G401 (cell line): ENCODE results near the gene HHIPL1. TPM values are rescaled to one million over a fixed set of nuclear protein-coding genes. Genes with fewer than 3 reads are reported as not detected.

Source experiments
- DNase-seq: peaks from one replicate; pipeline ENCODE4 v3.0.0-alpha.2; 2015; ENCODE audit warnings: low spot score
- in situ Hi-C: cut with HindIII; loops from 2 replicates; pipeline ENCODE4 v1.10.0; 2016; ENCODE audit warnings: low sequenced_read_pairs, mixed read lengths
- total RNA-seq: library from RNA; depleted of rRNA; stranded (reverse); fragments of >200 nt; shearing (Covaris generic); gene quantifications from 2 replicates; pipeline ENCODE4 v1.2.3, GENCODE V29; 2014; rRNA removed

HHIPL1 gene
- total RNA-seq, 1 experiment from 2014 or later, result 0.20 TPM

DNA sequence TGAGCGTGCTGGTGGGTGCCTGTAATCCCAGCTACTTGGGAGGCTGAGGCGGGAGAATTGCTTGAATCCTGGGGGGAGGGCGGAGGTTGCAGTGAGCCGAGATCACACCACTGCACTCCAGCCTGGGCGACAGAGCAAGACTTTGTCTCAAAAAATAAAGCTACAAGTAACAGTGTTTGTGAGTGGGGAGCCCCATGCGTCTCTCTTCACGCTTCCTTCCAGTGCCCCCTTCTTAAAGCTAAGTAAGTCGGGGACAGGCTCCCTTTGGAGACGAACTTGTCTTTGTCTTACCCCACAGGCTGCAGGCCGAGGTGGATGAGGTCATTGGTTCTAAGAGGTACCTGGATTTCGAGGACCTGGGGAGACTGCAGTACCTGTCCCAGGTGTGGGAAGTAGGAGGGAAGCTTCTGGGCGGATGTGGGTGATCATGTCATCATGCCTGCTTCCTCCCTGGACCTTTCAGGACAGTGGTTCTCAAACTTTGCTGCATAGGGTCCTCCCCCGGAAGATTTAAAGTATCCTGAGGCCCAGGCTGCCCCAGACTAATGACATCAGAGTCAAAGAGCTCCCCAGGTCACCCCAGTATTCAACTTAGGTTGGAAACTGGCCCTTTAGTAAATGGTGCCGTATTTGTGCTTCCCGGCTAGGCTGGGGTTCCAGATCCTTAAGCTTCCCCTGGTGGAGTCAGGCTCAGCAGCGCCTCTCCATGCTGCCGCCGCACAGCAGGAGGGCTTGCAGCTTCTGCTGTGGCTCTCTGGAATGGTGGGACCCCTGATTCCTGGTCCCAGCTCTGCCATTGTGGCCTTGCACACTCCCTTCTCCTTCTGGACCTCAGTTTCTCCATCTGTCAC is 76.2 kb downstream of the HHIPL1 start:
- in situ Hi-C loops, result no loop called here

DNA sequence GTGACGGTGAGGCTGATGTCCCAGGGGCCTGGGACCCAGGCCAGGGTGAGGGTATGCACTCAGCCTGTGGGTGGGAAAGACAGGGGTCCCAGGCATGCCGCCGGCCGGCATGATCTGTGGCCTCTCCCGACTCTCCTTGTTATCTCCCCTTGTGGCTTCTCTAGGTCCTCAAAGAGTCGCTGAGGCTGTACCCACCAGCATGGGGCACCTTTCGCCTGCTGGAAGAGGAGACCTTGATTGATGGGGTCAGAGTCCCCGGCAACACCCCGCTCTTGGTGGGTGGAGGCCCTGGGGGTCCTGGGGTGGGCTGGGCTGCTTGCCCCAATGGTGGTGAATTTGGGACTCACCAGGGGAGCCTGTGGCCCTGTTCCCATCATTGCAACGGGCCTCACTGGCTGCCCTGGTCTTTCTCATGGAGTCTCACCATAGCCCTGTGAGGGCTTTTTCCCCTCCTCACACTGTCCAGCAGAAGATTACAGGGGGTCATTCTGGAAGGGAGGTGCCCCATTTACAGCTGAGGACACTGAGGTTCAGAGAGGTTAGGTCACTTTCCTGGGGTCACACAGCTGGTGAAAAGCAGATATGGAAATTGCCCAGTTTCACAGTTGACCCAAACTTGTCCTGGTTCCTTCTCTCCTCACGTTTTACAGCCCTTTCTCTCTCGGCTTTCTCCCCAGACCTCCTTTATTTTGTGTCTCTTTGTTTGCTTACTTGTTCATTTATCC is 77.0 kb downstream of the HHIPL1 start:
- in situ Hi-C loops, result no loop called here
- DNase-seq, result no peak

More for the DNA sequence above, 76.2 kb downstream of the HHIPL1 start:
- no peak for DNase-seq

DNA sequence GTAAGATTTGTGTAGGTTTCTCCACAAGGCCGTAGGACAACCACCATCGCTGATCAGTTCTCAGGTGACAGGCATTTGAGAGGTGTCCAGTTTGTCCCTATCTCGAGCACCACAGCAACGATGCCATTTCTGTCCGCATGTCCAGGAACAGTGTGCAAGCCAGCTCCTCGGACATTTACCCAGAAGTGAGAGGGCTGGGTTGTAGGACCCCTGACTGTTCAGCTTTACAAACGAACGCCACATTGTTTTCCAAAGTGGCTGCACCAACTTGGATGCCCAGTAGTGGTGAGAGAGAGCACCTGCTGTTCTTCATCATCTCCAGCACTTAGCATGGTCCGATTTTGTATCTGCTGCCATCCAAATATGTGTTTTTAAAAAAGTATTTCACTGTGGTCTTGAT is 77.8 kb downstream of the HHIPL1 start:
- in situ Hi-C loops, result no loop called here
- no peak for DNase-seq

DNA sequence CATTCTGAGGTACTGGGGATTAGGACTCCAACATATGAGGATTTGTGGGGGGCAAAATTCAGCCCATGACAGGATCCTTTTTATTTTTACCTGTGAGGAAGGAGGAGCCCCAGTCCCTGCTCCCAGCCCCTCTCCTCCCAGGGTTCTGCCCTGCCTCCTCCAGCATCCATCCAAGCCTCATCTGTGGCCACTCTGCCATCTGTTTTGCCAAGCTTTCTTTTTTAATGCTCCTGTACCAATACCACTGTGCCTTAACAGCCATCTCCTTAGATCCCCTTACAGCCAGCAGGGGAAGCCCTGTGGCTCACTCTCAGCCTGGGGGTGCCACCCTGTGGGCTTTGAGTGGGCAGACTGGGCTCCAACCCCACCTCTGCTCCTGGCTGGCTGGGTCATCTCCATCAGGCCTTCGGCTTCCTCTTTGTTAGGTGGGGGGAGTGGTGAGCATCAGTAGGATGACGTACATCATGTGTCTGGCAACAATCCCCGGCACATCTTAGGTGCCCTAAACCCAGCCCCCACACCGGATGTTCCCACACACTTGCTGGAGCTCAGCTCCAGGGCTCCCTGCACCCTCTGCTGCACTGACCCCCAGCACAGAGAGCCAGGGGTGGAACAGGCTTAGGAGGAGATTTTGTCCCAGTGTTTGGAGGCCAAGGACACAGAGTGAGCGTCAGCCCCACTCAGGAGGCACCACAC is 79.4 kb downstream of the HHIPL1 start:
- in situ Hi-C loops, result no loop called here
- DNase-seq, result no peak

DNA sequence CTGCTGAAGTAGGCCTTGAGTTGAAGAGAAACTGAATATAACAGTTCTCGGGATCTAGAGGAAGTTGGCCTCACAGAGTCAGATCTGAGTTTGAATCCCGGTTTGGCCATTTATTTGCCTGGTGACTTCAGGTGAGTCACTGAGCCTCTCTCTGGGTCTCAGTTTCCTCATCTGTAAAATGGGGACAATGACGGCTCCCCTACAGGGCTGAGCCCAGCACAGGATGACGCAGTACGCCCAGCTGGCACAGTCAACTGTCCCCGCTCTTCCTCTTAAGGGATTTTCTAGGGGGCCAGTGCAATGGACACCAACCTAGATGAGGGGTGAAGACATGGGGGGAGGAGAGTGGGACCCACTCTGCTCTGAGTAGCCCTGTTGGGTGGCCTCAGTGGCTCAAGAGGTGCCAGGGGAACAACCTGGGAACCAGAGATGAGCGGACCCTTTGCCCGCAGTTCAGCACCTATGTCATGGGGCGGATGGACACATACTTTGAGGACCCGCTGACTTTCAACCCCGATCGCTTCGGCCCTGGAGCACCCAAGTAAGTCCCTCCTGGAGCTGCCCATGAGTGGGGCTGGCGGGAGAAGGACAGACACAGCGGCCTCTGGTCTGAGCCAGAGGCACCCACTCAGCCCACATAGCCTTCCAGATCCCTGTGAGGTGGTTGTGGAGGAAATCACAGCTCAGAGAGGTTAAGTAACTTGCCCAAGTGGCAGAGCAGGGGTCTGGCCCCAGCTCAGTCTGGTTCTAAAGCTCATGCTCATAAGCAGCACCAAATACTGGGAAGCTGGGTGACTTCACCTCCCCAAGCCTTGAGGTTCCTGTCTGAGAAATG is 80.2 kb downstream of the HHIPL1 start:
- DNase-seq, result no peak
- in situ Hi-C loops, result no loop called here

DNA sequence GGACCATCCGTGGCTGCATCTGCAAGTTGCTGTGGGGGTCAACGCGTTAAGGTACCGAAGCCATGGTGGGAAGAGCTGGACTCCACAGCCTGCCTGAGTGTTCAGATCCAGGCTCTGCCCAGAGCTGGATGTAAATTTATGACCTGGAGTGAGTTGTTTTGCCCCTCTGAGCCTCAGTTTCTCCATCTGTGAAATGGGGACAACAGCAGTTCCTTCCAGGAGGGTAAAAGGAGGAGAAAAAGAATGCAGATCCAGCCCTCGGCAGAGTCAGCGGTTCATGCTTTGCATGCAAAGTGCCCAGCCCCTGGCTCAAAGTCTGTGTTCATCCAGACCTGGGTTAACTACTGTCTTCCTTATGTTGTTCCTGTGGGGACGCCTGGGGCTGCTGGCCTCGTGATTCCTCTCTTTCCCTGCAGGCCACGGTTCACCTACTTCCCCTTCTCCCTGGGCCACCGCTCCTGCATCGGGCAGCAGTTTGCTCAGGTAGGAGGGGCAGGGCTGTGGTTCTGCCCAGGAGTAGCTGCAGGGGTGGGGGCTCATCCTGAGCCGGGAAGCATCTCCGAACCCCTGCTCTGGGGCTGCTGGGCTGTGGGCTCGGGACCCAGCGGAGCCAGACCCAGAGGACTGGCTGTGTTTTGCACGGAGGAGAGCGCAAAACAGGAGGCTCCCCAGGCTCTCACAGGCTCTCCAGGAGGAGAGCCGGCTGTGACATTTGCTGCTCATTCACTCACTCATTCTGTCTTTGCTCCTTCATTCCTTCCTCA is 81.0 kb downstream of the HHIPL1 start:
- in situ Hi-C loops, result no loop called here

DNA sequence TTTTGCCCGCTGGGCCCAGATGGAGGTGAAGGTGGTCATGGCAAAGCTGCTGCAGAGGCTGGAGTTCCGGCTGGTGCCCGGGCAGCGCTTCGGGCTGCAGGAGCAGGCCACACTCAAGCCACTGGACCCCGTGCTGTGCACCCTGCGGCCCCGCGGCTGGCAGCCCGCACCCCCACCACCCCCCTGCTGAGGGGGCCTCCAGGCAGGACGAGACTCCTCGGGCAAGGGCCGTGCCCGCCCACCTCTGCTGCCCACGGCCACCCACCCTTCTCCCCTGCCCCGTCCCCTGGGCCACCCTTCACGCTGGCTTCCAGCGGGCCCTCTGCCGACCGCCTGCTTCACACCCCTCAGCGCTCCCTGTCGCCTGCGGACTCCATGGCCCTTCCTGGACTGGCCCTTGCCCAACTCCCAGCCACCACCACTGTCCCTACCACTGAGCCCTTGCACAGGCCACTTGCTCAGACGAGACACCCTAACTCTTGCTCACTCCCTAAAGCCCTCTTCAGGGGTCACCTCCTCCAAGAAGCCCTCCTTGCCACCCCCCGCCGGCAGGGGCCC is 81.7 kb downstream of the HHIPL1 start:
- in situ Hi-C loops, result no loop called here

More for the DNA sequence above, 81.0 kb downstream of the HHIPL1 start:
- DNase-seq, result no peak

DNA sequence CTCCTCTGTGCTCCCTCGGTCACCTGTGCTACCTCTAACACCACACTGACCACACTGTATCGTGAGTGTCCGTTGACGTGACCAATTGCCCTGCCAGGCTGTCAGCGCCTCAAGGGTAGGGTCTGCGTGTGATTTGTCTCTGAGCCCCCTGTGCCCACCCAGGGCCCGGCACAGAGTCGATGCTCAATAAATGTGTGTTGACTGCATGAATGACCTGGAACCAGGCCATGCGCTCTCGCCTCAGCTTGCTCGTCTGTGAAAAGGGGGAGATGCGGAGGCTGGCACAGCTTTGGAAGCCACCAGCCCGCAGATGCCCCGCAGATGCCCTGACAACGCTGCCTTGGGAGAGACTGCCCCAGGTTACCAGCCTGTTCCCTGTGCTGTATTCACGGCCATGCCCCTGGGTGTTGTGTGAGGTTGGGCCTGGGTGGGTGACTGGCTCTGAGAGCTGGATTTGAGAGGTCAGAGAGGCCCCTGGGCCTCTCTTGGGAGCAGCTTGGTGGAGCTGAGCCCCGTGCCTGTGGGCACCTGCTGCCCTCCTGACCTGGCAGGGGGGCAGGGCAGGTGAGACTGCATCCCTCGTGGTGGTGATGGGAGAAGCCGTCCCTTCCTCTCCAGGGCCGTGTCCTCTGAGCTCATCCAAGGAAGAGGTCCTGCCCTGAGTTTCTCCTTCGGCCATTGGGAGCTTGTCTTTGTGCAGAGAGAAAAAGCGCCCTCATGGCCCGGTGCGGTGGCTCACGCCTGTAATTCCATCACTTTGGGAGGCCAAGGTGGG is 82.4 kb downstream of the HHIPL1 start:
- in situ Hi-C loops, result no loop called here
- DNase-seq, result no peak

More for the DNA sequence above, 81.7 kb downstream of the HHIPL1 start:
- DNase-seq, result no peak

DNA sequence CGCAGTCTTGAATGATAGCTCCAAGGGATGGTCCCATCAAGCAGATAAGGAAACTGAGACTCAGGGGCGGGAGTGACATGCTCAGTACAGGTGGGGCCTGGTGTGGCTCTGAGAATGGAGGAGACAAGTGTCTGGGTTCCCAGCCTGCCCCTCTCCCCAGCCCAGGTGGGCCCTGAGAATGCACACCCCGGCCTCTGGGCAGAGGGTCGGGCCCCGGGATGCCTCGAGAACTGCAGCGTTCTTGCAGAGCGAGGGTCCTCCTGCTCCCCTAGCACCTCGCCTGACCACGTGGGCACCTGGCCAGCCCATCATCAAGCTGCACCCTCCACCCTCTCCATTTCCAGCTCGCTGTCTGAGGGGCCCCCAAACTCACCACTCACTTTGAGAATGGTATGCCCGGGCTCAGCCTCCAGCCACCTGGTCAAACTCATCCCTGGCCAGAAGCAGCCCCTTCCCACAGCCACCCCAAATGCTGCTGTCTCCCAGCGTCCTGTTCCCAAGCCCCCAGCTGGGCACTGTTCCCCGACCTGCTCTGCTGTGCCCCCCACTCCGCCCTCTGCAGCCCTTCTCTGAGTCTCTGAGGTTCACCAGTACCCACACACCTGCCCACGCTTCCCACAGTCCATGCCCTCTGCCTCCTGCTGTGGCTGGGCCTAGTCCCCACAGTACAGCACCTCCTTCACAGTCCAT is 83.4 kb downstream of the HHIPL1 start:
- in situ Hi-C loops, result no loop called here

DNA sequence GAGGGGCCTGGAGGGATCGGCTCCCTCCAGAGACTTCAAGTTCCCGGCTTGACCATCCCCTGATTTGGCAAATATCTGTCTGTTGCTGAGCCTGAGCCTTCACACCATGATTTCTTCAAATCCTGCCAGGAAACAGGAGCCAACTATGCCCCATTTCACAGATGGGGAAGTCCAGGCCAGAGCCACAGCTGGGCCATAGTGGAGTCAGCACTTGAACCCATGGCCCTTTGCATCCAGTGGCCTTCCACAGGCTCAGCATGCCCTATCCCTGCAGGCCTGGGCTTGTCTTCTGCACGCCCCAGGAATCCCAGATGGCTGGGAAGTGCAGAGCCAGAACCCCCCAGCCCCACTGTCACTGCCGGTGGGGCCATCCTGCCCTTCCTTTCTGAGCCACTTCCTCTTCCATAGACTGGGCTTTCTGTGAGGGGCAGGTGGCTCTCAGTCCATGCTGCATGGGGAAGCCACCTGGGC is 84.1 kb downstream of the HHIPL1 start:
- in situ Hi-C loops, result no loop called here
- DNase-seq, result no peak

More for the DNA sequence above, 83.4 kb downstream of the HHIPL1 start:
- no peak for DNase-seq

Other genes with a start within 250 kb of the HHIPL1 start
- gene SETD3, start 164.3 kb upstream of the HHIPL1 start, total RNA-seq, result 43.7 and 54.9 TPM in 2 replicates
- gene CCNK, start 163.7 kb upstream of the HHIPL1 start, total RNA-seq, result 5.9 and 16.7 TPM in 2 replicates
- 20.4 and 25.8 TPM in 2 replicates for gene CCDC85C, start 40.9 kb upstream of the HHIPL1 start, total RNA-seq
- gene CYP46A1, start 39.2 kb downstream of the HHIPL1 start, total RNA-seq, result 0.86 and 3.0 TPM in 2 replicates
- gene EML1, start 148.3 kb downstream of the HHIPL1 start, total RNA-seq, result 19.2 and 23.5 TPM in 2 replicates